AG09319 (cell line): ENCODE measurements around the gene RFX2.

Experiments used
- DNase-seq: peaks from one replicate; pipeline ENCODE4 v3.0.0-alpha.2; 2010; ENCODE audit warnings: low read depth; ENCODE audit errors: extremely low read depth
- TF ChIP-seq, protein P1 (sequence below): IDR thresholded peaks from 2 replicates; pipeline ENCODE4 v1.5.1; 2011; ENCODE audit warnings: low read depth, mild to moderate bottlenecking, inconsistent platforms, low read length, moderate library complexity

The RFX2 gene

GRCh38 chr19:6110360-6110977 lies at the start of gene RFX2:
TSS of gene RFX2 (minus strand) at chr19:6110500. CDS start at chr19:6047496, 63,004 bp downstream.
- TF ChIP-seq, protein P1, sequence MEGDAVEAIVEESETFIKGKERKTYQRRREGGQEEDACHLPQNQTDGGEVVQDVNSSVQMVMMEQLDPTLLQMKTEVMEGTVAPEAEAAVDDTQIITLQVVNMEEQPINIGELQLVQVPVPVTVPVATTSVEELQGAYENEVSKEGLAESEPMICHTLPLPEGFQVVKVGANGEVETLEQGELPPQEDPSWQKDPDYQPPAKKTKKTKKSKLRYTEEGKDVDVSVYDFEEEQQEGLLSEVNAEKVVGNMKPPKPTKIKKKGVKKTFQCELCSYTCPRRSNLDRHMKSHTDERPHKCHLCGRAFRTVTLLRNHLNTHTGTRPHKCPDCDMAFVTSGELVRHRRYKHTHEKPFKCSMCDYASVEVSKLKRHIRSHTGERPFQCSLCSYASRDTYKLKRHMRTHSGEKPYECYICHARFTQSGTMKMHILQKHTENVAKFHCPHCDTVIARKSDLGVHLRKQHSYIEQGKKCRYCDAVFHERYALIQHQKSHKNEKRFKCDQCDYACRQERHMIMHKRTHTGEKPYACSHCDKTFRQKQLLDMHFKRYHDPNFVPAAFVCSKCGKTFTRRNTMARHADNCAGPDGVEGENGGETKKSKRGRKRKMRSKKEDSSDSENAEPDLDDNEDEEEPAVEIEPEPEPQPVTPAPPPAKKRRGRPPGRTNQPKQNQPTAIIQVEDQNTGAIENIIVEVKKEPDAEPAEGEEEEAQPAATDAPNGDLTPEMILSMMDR: no peak
- DNase-seq: peak; percentile 97

- no peak for DNase-seq
- TF ChIP-seq, protein P1: no peak
Measured at GRCh38 chr19:6156033-6156432, 45.7 kb upstream of the RFX2 start.

- DNase-seq: no peak
Measured at GRCh38 chr19:6150289-6150688, 40.0 kb upstream of the RFX2 start.

GRCh38 chr19:6141217-6141616 lies 30.9 kb upstream of the RFX2 start:
- TF ChIP-seq, protein P1: no peak
- DNase-seq: no peak

More at GRCh38 chr19:6150289-6150688, 40.0 kb upstream of the RFX2 start:
- TF ChIP-seq, protein P1: no peak

GRCh38 chr19:6138511-6138910 lies 28.2 kb upstream of the RFX2 start:
- TF ChIP-seq, protein P1: no peak
- DNase-seq: no peak

- DNase-seq: peak; percentile 50
- TF ChIP-seq, protein P1: no peak
Measured at GRCh38 chr19:6138066-6138465, 27.8 kb upstream of the RFX2 start.

GRCh38 chr19:6133231-6133630 lies 22.9 kb upstream of the RFX2 start:
- no peak for DNase-seq
- TF ChIP-seq, protein P1: no peak
